GM12878 (cell line): Measurements from ENCODE around the gene TM4SF4. TPM values are rescaled to one million over a fixed set of nuclear protein-coding genes. Genes with fewer than 3 reads are reported as not detected.

ENCODE experiments used
- ATAC-seq: fragments of 200-7000 bp; cut with Tn5 transposase; 3 replicates; pipeline ENCODE4 v1.9.1; 2020; ENCODE audit warnings: mild to moderate bottlenecking, moderate library complexity
- BruUV-seq: library from RNA; stranded (reverse); fragments of 400-500 nt; replicated peaks from 2 replicates; lab custom pipeline; 2021; lab: Mats Ljungman, UMichigan
- CTCF ChIA-PET: fragments of 300-600 bp; sonication (Branson Sonifier 250); formaldehyde crosslinking; extraction: SDS; loops from one replicate; lab custom pipeline; 2021; ENCODE audit warnings: inconsistent platforms; lab: Yijun Ruan, JAX
- POLR2A ChIA-PET: fragments of 350-600 bp; formaldehyde crosslinking; extraction: SDS; loops from one replicate; lab custom pipeline; 2021; ENCODE audit warnings: inconsistent platforms; lab: Charles Lee
- RAD21 ChIA-PET: fragments of 300-600 bp; sonication (Branson Sonifier 250); formaldehyde crosslinking; loops from one replicate; lab custom pipeline; 2023; ENCODE audit warnings: antibody characterized with exemption; ENCODE audit not compliant: unreplicated experiment; lab: Charles Lee
- SMC1A ChIA-PET: fragments of 300-600 bp; sonication (Branson Sonifier 250); formaldehyde crosslinking; loops from one replicate; lab custom pipeline; 2023; ENCODE audit not compliant: unreplicated experiment, uncharacterized antibody; lab: Charles Lee
- DNase-seq: peaks from one replicate; pipeline ENCODE4 v3.0.0-alpha.2; 2011; ENCODE audit warnings: low read depth, low spot score
- FAIRE-seq: peaks from 3 replicates; lab custom pipeline; 2011; peaks lifted over from hg19 to GRCh38; lab: Jason Lieb, UNC
- H2AFZ ChIP-seq: 2 replicates; pipeline ENCODE4 v1.6.0; 2011; ENCODE audit warnings: low read depth, low read length, control low read depth; ENCODE audit not compliant: control insufficient read depth
- H3K27ac ChIP-seq: 2 replicates; pipeline ENCODE4 v1.5.1; 2011; ENCODE audit warnings: control low read depth; ENCODE audit not compliant: control insufficient read depth, insufficient read depth
- H3K27me3 ChIP-seq, 2 experiments: replicated peaks in 1 of 2; 2 replicates each; pipeline versions ENCODE4 v1.6.0 to v1.6.1; 2011; ENCODE audit warnings: low read length in 1 of 2; ENCODE audit not compliant: control insufficient read depth in 2 of 2, insufficient read depth in 2 of 2
- H3K36me3 ChIP-seq, 2 experiments: 2 replicates each; pipeline ENCODE4 v1.5.1; 2011; ENCODE audit warnings: low read length in 1 of 2; ENCODE audit not compliant: control insufficient read depth in 2 of 2, insufficient read depth in 2 of 2
- H3K4me1 ChIP-seq: 2 replicates; pipeline ENCODE4 v1.6.1; 2011; ENCODE audit warnings: mild to moderate bottlenecking, low read length, moderate library complexity, mixed read lengths; ENCODE audit not compliant: control insufficient read depth, insufficient read depth
- H3K4me2 ChIP-seq: 2 replicates; pipeline ENCODE4 v1.6.0; 2011; ENCODE audit warnings: control low read depth; ENCODE audit not compliant: control insufficient read depth, insufficient read depth
- H3K4me3 ChIP-seq: fragments of 200-600 bp; sonication (generic); 2 replicates; pipeline ENCODE4 v1.5.1; 2016
- H3K79me2 ChIP-seq: 2 replicates; pipeline ENCODE4 v1.6.0; 2011; ENCODE audit warnings: low read length; ENCODE audit not compliant: control insufficient read depth, insufficient read depth
- H3K9ac ChIP-seq: 2 replicates; pipeline ENCODE4 v1.8.0; 2011; ENCODE audit warnings: low read length, control low read depth, mixed read lengths; ENCODE audit not compliant: control insufficient read depth, insufficient read depth
- H3K9me3 ChIP-seq: replicated peaks from 3 replicates; pipeline ENCODE4 v1.5.1; 2011; ENCODE audit warnings: mild to moderate bottlenecking, low read length; ENCODE audit not compliant: control insufficient read depth, insufficient read depth
- H4K20me1 ChIP-seq: 2 replicates; pipeline ENCODE4 v1.6.0; 2011; ENCODE audit not compliant: control insufficient read depth, insufficient read depth
- BRCA1 ChIP-seq: IDR thresholded peaks from 2 replicates; pipeline ENCODE4 v1.6.1; 2011; ENCODE audit warnings: low read depth, low read length, improper control_type of control experiment
- CEBPB ChIP-seq, 2 experiments: fragments of 150-350 bp in 1 of 2; IDR thresholded peaks; 2 replicates each; pipeline ENCODE4 v1.6.1; 2012 to 2014; ENCODE audit warnings: low read depth in 2 of 2, low read length in 2 of 2, borderline replicate concordance in 1 of 2, inconsistent platforms in 1 of 2
- CTCF ChIP-seq, 3 experiments: IDR thresholded peaks in 2 of 3; conservative IDR thresholded peaks in 1 of 3; 2 replicates each; pipeline ENCODE4 v1.5.1; 2011; ENCODE audit warnings: low read depth in 3 of 3, low read length in 3 of 3, mild to moderate bottlenecking in 3 of 3, control low read depth in 2 of 3, moderate library complexity in 2 of 3, inconsistent platforms in 1 of 3, mixed read lengths in 1 of 3; ENCODE audit not compliant: control insufficient read depth in 2 of 3, insufficient read depth in 1 of 3; ENCODE audit errors: extremely low read depth in 1 of 3
- E2F4 ChIP-seq: IDR thresholded peaks from 2 replicates; pipeline ENCODE4 v1.6.1; 2012; ENCODE audit warnings: low read depth, low read length, improper control_type of control experiment
- EZH2 ChIP-seq: IDR thresholded peaks from 2 replicates; pipeline ENCODE4 v1.6.1; 2012; ENCODE audit warnings: low read depth, mild to moderate bottlenecking, control low read depth, inconsistent platforms, low read length, borderline replicate concordance; ENCODE audit not compliant: control insufficient read depth
- KDM1A ChIP-seq: fragments of 200-600 bp; sonication (generic); IDR thresholded peaks from 2 replicates; pipeline ENCODE4 v1.6.1; 2016; ENCODE audit warnings: borderline replicate concordance
- MEF2B ChIP-seq: fragments of 450-650 bp; IDR thresholded peaks from 2 replicates; pipeline ENCODE4 v1.6.1; 2018; ENCODE audit warnings: mild to moderate bottlenecking, moderate library complexity; ENCODE audit not compliant: partially characterized antibody, poor library complexity, severe bottlenecking
- MYB ChIP-seq: fragments of 150-350 bp; IDR thresholded peaks from 2 replicates; pipeline ENCODE4 v1.6.1; 2014; ENCODE audit warnings: mild to moderate bottlenecking, low read depth, low read length, borderline replicate concordance
- PRDM15 ChIP-seq: fragments of 450-650 bp; formaldehyde crosslinking; IDR thresholded peaks from 2 replicates; pipeline ENCODE4 v1.4.0; 2020; ENCODE audit warnings: mild to moderate bottlenecking, moderate library complexity
- RAD21 ChIP-seq: IDR thresholded peaks from 2 replicates; pipeline ENCODE4 v1.6.1; 2011; ENCODE audit warnings: mild to moderate bottlenecking, low read depth, low read length, moderate library complexity; ENCODE audit not compliant: insufficient read depth
- RAD51 ChIP-seq: fragments of 450-650 bp; IDR thresholded peaks from 2 replicates; pipeline ENCODE4 v1.6.1; 2016; ENCODE audit warnings: moderate library complexity, mild to moderate bottlenecking, inconsistent platforms
- SIX5 ChIP-seq: IDR thresholded peaks from 2 replicates; pipeline ENCODE4 v1.6.1; 2011; ENCODE audit warnings: mild to moderate bottlenecking, low read depth, low read length, moderate library complexity; ENCODE audit not compliant: severe bottlenecking
- SP1 ChIP-seq: IDR thresholded peaks from one replicate; pipeline ENCODE4 v1.6.1; 2011; ENCODE audit warnings: low read depth, low read length
- STAT3 ChIP-seq: IDR thresholded peaks from 2 replicates; pipeline ENCODE4 v1.6.1; 2011; ENCODE audit warnings: low read depth, low read length, improper control_type of control experiment
- WGBS: methylation state at CpG from one replicate; pipeline ENCODE4 v1.1.6; 2016; ENCODE audit warnings: low lambda C conversion rate; ENCODE audit not compliant: insufficient replicate concordance, insufficient coverage; ENCODE audit errors: missing lambda C conversion rate; 5-methylcytosine and 5-hydroxymethylcytosine counted together
- in situ Hi-C: fragments of 300-500 bp; cut with MboI; formaldehyde crosslinking; loops from 9 replicates; pipeline ENCODE4 v1.14.3; 2018; ENCODE audit warnings: mixed read lengths
- intact Hi-C: fragments of 100-400 bp; cut with micrococcal nuclease; formaldehyde crosslinking; loops from one replicate; pipeline ENCODE4 v1.14.2; 2022; ENCODE audit not compliant: unreplicated experiment
- polyA plus RNA-seq, 11 experiments: library from polyadenylated mRNA; depleted of rRNA in 4 of 11; unstranded in 6 of 11; stranded (reverse) in 5 of 11; fragments of >200 nt; fragmentation: Nextera tagmentation in 4 of 11; fragmentation: Illumina TruSeq in 1 of 11; extraction: Ambion mirVana in 4 of 11; extraction: Trizol in 1 of 11; gene quantifications; 1 replicate in 1 of 11; 2 replicates in 10 of 11; pipeline versions ENCODE4 v1.2.1 to v1.2.3, GENCODE V29; 2011 to 2016; ENCODE audit warnings: inconsistent platforms in 2 of 11, missing spikeins in 2 of 11, low read depth in 1 of 11
- total RNA-seq, 4 experiments: library from RNA; depleted of rRNA in 3 of 4; stranded (reverse); fragments of >200 nt in 3 of 4; fragmentation: Illumina TruSeq in 1 of 4; extraction: Trizol in 1 of 4; gene quantifications; 2 replicates each; pipeline versions ENCODE4 v1.2.1 to v1.2.3, GENCODE V29; 2013 to 2021

Gene TM4SF4
- total and polyA plus RNA-seq, 10 of the 15 experiments (the other 5 are each of a cell fraction or from before 2014, with no cell fraction given), result 0.06 to 1.3 TPM; not detected in 8

GRCh38 chr3:149523512-149524299 is 49.2 kb downstream of the TM4SF4 start:
- in situ Hi-C loops, result loop anchor here (25.0 kb wide), 1 partner anchor 664 kb away; no protein-coding TSS in a partner anchor
- DNase-seq, result no peak
- SMC1A ChIA-PET, result interaction anchor here (0.8 to 0.9 kb wide), 3 partner anchors 45 to 293 kb away, joined by 3 to 4 read pairs (median 4); no protein-coding TSS in a partner anchor
- RAD21 ChIA-PET, result interaction anchor here (1.0 to 1.4 kb wide), 2 partner anchors 9 to 443 kb away, joined by 3 to 6 read pairs; no protein-coding TSS in a partner anchor
- TF ChIP-seq KDM1A (no peak), EZH2 (no peak), BRCA1 (no peak), MYB (no peak), RAD51 (no peak), PRDM15 (CRISPR knock-in tag) (no peak), SIX5 (no peak), E2F4 (no peak), CEBPB (IDR thresholded peaks at IDR 0.05; ENCODE audit: borderline replicate concordance in 1 of 2, low read depth in 2 of 2, low read length in 2 of 2) (no peak), SP1 (no peak), RAD21 (no peak), MEF2B (no peak), STAT3 (no peak), CTCF (IDR thresholded peaks at IDR 0.05 in 2 of 3, conservative IDR thresholded peaks at IDR 0.05 in 1 of 3; ENCODE audit: control insufficient read depth in 2 of 3, extremely low read depth in 1 of 3, insufficient read depth in 1 of 3, low read depth in 3 of 3, low read length in 3 of 3) (no peak)
- TF ChIP-seq, all 136 proteins: peak for 0
- no TSS peak for BruUV-seq
- H3K79me2 ChIP-seq, result no peaks in the 10 kb centered on the region
- H3K4me2 ChIP-seq, result no peak overlapping the region
- POLR2A ChIA-PET, result interaction anchor here (0.6 kb wide), 1 partner anchor 1698 kb away, joined by 5 read pairs; no protein-coding TSS in a partner anchor
- no peak for FAIRE-seq
- WGBS, result 80% methylated on average over 11 of the region's 11 CpGs
- CTCF ChIA-PET, result interaction anchor here (0.8 to 2.1 kb wide), 7 partner anchors 9 to 285 kb away, joined by 3 to 9 read pairs (median 5); no protein-coding TSS in a partner anchor
- no peak overlapping the region for H2AFZ ChIP-seq
- H3K9me3 ChIP-seq, result no peaks in the 10 kb centered on the region
- no peak overlapping the region for H3K4me3 ChIP-seq
- H3K4me1 ChIP-seq, result no peaks in the 10 kb centered on the region
- ATAC-seq, result no peak
- H3K36me3 ChIP-seq, result peaks cover 0 to 4% of the 10 kb centered on the region in 2 experiments; a peak in 3 of 4 replicates
- intact Hi-C loops, result no loop called here
- no peak overlapping the region for H3K9ac ChIP-seq
- H3K27me3 ChIP-seq, result no peaks in the 10 kb centered on the region
- H4K20me1 ChIP-seq, result no peaks in the 10 kb centered on the region
- no peak overlapping the region for H3K27ac ChIP-seq
